Cerebellar cortex (tissue), 1 donor: ENCODE results near the gene ITGA11.
A peak's percentile ranks its signal among the peaks of the same experiment; 100 is the strongest.

Experiments used
- DNase-seq: peaks from one replicate; pipeline ENCODE4 v3.0.0-alpha.2; 2015; ENCODE audit warnings: low spot score

ITGA11 gene

DNA sequence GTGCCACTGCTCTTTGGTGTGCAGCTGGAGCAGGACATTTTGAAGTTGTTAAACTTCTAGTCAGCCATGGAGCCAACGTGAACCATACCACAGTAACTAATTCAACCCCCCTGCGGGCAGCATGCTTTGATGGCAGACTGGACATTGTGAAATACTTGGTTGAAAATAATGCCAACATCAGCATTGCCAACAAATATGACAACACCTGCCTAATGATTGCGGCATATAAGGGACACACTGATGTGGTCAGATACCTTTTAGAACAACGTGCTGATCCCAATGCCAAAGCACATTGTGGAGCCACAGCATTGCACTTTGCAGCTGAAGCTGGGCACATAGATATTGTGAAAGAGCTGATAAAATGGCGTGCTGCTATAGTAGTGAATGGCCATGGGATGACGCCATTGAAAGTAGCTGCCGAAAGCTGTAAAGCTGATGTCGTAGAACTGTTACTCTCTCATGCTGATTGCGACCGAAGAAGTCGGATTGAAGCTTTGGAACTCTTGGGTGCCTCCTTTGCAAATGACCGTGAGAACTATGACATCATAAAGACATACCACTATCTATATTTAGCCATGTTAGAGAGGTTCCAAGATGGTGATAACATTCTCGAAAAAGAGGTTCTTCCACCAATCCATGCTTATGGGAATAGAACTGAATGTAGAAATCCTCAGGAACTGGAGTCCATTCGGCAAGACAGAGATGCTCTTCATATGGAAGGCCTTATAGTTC is 142.2 kb downstream of the ITGA11 start:
- no peak for DNase-seq

DNA sequence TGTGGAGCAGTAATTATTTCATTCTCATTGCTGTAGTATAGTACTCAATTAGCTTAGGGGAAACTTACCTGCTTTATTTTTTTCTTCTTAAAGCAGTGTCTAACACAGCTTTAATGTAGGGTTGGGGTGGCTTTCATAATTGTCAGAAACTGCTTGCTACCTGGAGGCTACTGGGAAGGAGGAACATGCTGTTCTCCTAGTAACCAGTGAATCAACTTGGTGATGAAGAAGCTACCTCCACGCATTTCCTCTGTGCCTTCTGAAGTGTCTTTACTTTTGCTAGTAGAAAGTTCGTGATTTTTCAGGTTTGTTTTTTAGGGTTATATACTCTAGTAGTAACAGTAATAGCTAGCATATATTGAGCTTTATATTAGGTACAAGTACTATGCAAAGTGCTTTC is 142.9 kb downstream of the ITGA11 start:
- no peak for DNase-seq

DNA sequence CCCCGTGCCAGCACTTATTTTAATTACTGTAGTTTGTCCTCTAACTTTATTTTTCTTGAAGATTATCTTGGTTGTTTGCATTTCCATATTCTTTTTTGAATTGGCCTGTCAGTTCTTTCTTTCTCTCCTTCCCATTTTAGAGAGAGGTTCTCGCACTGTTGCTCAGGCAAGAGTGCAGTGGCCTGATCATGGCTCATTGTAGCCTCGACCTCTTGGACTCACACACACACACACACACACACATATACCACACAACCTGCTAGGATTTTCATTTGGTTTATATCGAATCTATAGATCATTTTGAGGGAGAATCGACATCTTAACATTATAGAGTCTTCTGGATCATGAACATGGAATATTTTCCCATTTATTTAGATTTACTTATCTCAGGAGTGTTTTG is 145.7 kb downstream of the ITGA11 start:
- no peak for DNase-seq

DNA sequence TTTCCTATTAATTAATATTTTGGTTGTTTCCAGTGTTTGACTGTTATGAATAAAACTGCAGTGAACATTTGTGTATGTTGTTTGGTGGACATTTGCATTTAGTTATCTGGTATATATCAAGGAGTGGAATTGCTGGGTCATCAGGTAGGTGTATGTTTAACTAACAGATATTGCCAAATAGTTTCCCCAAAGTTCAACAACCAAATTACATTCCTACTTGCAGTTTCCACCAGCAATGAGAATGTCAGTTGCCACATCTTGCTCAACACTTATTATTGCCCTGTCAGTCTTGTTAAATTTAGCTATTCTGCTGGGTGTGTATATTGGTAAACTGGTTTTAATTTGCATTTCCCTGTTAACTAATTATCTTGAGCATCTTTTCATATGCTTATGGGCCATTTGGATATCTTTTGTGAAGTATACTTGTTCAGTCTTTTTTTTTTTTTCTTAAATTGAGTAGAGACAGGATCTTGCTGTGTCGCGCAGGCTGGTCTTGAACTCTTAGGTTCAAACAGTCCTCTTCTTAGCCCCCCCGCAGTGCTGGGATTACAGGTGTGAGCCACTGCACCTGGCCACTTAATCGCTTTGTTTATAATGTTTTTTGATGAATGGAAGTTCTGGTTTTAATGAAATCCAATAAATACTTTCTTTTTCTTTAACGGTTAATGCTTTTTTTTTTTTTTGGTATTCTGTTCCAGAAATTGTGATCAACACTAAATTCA is 146.5 kb downstream of the ITGA11 start:
- no peak for DNase-seq

DNA sequence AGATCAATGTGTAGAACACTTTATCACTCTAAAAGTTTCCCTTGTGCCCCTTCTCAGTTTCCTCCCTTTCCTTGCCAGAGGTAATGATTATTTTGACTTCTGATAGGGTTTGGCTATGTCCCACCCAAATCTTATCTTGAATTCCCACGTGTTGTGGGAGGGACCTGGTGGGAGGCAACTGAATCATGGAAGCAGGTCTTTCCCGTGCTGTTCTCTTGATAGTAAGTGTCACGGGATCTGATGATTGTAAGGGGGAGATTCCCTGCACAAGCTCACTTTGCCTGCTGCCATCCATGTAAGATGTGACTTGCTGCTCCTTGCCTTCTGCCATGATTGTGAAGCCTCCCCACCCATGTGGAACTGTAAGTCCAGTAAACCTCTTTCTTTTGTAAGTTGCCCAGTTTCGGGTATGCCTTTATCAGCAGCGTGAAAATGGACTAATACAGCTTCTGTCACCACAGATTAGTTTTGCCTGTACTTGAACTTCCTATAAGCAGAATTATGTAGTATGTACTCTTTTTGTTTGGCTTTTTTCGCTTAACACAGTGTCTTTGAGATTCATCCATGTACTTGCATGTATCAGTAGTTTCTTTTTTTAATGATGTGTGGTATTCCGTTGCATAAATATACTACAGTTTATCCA is 147.2 kb downstream of the ITGA11 start:
- DNase-seq, result no peak

DNA sequence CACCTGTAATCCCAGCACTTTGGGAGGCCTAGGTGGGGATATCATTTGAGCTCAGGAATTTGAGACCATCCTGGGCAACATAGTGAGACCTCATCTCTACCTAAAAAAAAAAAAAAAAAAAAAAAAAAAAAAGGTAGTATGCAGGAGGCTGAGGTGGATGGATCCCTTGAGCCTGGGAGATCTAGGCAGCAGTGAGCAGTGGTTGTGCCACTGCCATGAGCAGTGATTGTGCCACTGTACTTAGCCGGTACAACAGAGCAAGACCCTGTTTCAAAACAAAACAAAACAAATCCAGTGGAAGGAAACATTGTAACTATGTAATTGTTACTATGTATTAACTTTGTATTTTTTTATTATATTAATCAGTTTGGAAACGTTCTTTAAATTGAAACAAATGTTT is 148.6 kb downstream of the ITGA11 start:
- DNase-seq, result no peak

DNA sequence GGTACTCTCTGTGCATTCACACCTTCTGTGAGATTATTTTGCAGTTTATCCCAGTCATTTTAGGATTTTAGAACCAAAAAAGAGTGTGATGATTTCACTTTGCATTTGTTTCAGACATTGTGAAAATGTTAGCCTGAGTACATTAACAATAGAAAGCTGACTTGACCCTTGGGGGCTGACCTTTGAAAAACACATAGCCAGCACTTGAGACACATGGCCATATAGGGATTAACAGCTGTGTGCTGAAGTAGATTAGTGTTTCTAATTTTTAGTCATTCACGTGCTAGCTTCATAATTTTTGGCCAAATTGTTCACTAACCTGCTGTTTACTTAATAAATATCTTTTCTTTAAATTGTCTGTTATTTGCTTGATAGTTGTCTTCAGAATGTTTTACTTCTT is 151.0 kb downstream of the ITGA11 start:
- no peak for DNase-seq

DNA sequence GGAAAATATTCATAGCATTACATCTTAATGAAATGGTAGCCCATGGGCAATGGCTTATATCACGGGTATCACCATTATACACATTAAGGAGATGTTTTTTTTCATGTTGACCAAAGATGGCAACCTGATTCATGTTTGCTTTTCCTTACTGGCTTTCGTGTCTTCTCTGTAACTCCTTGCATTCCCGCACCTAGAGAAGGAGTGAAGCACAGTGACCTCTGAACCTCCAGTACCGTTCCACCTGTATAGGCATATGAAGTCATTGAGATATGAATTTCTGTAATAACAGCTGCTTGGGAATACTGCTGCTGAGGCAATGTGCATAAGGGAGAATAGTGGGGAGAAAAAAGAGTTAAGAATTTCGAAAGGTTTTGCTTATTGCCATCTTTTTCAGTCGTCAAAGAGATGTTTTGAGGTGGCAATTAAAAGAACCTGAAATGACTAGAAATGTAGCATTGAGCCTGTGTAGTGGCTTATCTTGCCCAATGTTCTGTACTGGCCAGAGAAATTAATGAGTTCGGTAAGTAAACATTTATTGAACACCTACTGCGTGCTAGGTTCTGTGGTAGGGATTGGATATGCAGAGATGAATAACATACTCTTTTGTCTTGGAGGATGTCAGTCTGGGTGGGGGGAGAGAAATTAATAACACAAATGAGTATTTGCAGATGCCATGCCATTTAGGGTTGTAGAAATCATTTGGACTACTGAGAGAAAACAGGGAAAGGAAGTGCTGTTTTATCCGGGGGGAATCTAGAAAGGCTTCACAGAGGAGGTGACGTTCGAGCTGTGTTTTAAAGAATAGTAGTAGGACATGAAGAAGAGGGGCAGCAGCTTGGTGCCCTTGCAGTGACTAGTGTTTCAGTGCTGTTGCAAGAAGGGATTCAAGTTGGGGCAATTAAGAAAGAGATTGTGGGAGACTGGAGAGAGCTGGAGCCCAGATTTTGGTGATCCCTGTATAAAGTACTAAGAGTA is 151.9 kb downstream of the ITGA11 start:
- DNase-seq, result no peak

DNA sequence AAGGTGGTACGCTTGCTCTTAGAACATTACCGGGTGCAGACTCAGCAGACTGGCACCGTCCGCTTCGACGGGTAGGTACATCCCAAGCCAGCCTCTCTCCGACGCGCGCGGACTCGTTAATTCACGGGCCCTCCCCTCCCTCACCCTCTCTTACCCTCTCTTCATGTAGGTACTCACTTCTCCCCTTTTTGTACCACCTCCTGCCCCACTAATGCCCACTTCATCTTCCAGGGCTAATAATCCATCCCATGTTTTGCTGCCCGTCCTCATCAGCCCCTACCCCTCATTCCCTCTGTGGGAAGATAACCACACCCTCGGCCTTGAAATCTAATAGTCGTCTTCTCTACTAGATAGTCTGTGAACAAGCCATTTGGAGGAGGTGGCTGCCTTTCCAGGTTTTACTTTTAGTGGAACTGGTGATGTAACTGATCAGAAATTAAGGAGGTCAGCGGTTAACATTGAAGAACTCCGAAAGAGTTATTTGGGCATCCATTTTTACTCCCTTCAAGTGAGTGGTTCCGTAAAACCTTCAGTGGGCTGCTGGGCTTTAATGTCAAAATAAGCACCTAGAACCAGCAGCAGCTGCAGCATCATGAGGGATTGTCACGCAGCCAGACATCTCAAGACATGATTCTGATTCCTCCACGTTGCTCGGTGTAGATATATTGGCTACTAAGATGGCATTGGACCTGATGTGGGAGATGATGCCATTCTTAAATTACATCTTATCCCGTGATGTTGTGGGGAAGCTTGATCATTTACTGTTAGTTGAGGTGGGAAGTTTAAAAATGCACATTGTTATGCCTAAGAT is 153.2 kb downstream of the ITGA11 start:
- no peak for DNase-seq

DNA sequence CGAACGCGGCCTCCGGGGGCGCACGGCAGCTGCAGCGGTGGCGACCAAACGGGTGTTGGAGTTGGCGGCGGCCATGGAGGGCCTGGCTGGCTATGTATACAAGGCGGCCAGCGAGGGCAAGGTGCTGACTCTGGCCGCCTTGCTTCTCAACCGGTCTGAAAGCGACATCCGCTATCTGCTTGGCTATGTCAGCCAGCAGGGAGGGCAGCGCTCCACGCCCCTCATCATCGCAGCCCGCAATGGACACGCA is 153.7 kb downstream of the ITGA11 start:
- no peak for DNase-seq

DNA sequence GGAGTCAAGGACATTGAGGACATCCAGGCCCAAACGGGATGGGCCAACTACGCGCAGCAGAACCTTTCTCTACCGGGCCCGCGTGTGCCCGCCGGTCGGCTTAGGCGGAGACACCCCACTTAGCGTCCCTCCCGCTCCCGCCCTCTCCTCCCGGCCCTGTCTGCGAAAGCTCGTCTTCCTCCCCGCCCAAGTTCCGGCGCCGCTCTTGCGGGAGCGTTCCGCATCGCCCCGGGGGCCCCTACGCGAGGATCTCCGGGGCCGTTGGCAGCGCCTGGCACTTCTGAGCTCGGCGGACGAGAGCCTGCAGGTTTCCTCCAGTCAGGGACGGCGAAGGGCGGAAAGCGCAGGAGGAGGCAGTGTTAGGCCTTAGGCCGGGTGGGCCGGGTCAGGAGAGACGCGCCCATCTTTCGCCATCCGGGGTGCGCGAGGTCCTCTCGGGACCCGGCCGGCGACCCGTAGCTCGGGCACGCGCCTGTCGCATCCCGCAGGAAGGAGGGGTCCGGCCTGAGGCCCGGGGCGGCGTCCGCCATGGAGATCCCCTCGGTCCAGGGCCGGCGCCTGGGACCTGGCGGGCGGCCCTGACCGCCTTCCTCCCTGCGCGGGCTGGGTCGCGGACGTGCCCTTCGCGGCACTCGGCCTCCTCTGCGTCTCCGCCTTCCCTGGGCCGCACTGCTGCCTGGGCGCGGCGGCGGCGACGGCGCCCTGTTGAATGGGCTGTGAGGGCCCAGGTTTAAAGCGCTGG is 154.2 kb downstream of the ITGA11 start, which contains the start of gene FEM1B:
Gene FEM1B, plus strand, starts transcription at position 143 of the 742 bp plus-strand sequence. CDS start 673 bp downstream, outside the sequence.
- DNase-seq, result peak; percentile 92

DNA sequence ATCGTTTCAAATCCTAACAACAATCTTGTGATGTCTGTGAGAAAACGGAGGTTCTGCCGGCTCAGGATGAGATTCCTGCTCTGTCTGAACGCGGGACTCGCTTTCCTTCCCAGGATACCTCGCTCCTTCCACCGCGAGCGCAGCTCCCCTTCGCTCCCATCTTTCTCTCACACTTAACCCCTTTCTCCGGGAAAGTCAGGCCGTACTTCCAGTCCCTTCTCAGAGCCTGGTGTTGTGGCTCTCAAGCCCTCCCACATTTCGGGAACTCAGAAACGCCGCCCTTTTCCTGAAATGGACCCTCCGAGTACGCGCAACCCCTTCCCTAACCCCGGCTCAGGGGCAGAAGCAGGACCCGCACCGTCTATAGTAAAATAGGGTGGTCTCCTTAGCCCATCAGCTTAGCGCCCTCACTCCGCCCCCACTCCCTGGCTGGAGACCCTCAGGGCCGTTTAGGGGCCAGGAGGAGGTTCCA is 154.8 kb downstream of the ITGA11 start:
- peak; percentile 74 for DNase-seq

DNA sequence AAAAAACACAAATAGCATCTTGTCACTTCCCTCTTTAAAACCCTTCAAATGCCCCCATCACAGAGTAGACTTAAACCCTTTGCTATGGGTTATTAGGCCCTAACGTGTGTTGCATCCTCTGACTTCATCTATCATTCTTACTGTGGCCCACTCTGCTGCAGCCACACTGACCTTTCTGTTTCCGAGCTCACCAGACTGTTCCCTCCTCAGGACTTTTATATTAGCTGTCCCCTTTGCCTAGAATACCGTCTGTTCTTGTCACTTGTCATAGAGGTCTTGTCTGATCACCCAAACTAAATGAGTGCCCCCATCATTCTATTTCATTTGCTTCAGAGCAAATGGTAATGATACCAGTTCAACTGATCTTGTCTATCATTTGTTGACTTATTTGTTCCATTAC is 155.3 kb downstream of the ITGA11 start:
- DNase-seq, result no peak

DNA sequence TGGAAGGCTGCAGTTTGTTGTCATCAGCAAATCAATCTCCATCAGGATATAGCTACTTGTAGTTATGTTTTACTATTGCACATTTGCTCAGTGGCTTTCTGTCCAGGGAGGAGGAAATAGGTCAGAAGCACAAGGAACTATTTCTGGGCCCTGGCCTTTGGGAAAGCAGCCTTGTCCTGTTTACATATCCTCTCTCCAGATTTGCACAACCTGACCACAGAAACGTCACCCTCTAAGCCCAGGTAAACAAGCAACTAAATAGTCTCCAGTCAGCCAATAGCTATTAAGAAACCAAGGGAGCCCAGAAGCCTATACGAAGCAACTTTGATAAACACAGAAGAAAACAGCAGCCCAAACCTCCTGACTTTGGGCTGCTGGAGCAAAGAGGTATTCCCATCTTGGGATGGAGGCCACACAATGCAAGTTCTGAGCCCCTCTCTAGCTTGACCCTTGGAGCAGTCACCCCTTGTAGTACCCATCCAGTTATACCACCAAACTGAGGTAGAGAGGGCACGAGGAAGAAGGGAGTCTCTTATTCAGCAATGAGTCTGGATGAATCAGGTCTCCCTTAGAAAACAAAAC is 156.7 kb downstream of the ITGA11 start:
- no peak for DNase-seq

DNA sequence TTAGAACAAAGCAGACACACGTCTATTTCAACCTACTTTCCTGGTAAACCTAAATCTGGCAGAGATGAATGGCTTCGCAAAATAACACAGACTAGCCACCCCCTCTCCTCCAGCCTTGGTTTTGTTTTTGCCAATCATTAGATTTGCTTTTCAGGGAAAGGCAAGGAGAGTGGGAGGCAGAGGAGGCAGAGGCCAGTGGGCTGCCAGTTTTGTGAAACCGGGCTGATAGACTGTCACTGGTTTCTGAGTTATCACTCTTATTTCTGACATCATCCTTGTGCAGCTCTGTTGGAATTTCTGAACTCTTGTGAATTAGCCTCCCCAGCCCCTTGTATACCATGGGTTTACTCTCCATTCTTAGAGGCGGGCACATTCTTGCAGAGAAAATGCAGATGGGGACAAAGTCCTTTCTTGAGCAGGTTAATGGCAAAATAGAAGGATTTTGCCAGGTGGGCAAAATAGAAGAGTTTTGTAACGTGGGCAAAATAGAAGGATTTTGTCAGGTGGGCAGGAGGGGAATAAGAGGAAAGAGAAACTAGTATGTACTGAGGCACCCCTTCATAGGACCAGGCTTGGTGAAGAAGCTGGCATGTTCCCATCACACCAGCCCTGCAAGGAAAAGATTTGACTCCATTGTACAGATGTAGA is 157.6 kb downstream of the ITGA11 start:
- no peak for DNase-seq

DNA sequence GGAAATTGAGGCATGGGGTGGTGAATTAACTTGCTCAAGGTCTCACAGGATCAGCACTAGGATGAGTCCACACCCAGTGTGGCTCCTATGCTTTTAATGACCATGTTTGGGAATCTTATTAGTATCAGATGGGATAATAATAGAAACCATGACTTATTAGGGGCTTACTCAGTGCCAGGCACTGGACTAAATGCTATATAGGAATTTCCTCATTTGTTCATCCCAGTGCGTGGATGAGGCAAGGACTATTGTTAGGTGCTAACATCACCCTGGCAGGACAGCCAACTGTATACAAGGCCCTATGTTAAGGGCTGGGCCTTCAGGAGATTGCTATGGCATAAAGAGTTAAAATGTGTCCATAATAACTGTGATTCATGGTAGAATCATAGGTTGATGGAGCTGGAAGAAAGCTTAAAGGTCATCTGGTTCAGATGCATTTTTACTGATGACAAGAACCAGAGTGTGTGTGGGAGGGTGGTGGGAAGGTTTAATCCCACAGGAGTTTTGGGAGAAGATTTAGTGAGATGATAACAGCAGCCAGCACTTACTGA is 159.2 kb downstream of the ITGA11 start:
- no peak for DNase-seq

DNA sequence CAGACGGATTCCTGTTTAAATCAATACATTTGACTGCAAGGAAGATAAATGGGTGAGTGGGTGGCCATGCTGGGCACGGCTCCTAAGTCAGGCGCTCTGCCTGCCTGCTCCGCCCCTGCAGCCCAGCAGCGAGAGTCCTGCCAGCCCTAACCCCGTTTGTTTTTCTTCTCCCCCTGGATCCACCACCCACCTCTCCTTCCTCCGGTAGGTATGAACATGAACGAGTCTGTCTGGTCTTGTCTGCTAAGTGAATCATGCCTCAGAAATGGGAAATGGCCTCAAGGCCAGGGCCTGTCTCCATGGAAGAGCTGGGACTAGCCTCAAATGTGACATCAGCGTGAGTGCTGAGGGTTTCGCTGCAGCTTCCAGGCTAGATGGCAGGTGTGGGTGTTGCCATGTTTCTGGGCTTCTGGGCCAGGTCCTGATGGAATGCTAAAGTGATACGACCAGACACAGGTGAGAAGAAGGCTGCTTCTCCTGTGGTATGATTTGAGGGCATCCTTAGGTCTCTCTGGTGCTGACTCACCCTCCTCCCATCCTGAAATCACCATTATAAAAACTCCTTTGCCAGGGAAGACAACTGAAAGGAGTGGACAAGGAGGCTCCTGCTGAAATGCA is 160.0 kb downstream of the ITGA11 start:
- DNase-seq, result no peak

DNA sequence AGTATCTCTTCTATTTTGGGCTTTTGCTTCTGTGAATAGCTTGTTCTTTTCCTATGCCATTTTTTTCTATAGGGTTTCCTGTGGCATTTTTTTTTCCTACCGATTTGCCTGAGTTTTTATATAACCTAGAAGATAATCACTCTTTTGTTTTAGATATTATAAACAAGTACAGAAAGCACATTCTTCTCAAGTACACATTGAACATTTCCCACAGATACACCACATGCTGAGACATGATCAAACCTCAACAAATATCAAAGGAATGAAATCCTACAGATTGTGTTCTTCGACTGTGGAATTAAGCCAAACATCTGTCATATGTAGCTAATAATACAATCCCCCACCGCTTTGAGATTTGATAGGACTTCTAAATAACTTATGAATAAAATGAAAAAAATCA is 163.6 kb downstream of the ITGA11 start:
- no peak for DNase-seq

DNA sequence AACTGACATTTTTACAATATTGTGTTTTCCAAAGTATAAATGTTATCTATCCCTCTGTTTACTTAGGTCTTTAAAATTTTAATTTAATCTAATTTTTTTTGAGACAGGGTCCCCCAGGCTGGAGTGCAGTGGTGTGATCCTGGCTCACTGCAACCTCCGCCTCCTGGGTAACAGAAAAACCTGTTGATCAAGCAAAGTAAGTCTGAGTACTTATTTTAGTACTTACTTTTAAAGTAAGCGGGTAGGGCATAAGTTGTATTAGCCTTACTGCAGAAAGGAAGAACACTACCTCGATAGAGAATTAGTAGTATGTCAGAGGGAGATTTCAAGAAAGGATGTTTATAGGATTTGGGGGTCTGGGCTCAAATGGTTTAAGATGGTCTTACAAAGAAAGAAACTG is 166.3 kb downstream of the ITGA11 start:
- no peak for DNase-seq
